Stimulated activated CD8-positive, alpha-beta memory T cell treated with anti-CD3 and anti-CD28 coated beads, Interleukin-12 subunit alpha, Interleukin-12 subunit beta, amount 100 ng/mL, for 4 hours (primary cell): ENCODE data around the gene EPB41L4A.
"Not testable (repeated sequence)": the region's sequence is repeated elsewhere in the genome, so short reads cannot be mapped to it uniquely, and the experiment has no call there.

Experiments used
- DNase-seq: peaks from one replicate; pipeline ENCODE4 v3.0.0-alpha.2; 2020; ENCODE audit warnings: low read depth

Gene EPB41L4A

DNA sequence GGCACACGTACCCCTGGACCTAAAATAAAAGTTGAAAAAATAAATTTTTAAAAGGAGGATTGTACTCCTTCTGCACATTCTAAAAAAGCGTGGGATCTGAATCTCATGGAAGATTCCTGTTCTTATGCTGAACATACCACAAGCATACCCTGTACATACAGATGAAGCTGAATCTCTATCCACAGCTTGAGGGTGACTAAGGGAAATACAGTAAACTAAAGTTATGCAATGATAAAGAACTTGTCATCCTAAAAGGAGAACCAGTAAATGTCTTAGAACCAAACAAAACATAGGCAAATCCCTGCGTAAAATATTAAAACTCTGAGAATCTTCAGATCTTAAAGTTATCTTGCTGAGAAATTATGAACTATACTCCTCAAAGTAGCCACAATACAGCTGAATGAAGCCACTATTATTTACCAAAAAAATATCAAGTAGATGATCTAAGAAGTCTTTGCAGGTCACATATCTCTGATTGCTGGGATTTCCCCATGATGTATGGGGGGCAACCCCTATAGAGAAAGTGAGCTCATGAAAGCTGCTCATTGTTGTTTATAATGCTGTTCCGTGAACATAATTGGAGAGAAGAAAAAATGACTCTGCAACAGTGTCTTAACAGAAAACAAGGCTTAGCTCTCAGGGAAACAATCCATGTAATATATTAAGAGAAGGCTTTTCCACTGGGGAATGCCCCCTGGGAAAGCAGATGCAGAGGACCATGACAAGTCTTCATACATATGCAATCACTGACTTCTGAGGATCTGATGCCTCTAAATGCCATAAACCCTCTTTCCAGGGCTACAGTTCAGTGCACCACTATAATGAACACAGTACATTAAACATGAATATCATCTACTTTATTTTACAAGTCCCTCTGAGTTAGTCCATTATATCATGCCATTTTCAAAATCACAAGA, 210.1 kb downstream of the EPB41L4A start:
- no peak for DNase-seq

DNA sequence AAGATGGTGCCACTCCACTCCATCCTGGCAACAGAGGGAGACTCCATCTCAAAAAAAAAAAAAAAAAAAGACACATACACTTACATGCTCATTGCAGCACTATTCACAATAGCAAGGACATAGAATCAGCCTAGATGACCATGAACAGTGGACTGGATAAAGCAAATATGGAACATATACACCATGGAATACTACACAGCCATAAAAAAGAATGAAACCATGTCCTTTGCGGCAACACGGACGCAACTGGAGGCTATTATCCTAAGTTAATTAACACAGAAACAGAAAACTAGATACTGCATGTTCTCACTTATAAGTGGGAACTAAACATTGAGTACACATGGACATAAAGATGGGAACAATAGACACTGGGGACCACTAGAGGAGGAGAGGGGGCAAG, 210.9 kb downstream of the EPB41L4A start:
- not testable (repeated sequence) for DNase-seq

DNA sequence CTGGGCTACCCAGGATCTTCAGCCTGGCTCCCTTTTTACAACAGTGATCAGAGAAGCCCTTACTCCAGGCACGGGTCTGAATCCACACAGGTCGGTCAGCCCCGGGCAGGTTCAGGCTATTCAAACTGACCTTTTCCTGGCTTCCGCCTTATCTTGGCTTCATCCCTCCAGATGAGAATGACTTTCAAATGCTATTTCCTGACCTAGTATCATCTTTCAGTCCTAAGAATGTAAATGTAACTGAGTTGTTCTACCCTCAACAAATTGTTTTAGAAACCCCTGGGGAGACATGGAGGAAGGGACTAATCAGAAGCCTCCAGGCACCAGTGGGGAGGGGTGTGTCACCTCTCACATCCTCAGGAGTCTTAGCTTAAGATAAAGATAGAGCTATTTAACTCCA, 213.2 kb downstream of the EPB41L4A start:
- DNase-seq, result no peak

DNA sequence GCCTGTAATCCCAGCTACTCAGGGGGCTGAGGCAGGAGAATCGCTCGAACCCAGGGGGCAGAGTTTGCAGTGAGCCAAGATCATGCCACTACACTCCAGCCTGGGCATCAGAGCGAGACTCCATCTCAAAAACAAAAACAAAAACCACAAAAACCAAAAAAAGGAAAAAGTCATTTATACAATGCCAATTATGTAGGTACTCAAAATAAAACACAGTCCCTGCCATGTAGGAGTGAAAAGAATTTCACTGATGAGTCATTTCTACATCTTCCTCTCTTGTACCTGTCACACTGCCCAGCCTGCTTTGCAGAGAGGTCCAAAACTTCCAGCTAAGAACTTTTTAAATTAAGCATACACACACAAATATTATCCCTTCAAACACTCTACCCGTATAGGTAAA, 215.8 kb downstream of the EPB41L4A start:
- DNase-seq, result no peak

DNA sequence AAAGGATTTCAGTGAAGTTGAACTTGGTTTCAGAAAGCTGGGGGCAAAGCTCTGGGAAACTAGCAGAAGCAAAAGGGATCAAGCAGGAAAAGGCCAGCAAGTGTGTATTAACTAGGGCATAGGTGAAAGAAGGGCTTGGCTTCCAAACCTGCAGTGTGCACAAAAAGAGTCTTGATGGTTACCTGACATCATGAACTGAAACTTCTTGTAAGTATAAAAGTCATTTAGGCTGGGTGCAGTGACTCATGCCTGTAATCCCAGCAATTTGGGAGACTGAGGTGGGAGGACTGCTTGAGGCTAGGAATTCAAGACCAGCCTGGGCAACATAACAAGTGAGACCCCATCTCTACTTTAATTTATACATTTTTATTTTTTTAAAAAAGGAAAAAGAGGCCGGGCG, 216.4 kb downstream of the EPB41L4A start:
- no peak for DNase-seq

DNA sequence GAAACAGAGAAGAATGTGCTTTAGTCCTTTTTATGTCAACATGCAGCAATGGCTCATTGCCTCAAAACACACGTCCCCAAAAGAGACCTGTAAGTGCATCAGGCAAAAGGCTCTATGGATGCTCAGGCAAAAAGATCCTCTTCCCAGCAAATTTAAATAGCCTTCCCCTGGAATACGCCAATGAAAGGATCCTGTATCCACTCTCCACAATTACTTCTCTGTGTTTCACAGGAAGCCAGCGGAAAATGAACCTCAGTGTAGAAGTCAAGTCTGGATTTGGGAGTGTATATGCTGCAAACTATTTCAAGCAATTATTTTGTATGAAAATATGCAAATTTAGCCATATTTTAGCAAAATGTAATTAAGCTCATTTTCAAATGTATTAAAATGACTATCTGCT, 217.9 kb downstream of the EPB41L4A start:
- DNase-seq, result no peak

DNA sequence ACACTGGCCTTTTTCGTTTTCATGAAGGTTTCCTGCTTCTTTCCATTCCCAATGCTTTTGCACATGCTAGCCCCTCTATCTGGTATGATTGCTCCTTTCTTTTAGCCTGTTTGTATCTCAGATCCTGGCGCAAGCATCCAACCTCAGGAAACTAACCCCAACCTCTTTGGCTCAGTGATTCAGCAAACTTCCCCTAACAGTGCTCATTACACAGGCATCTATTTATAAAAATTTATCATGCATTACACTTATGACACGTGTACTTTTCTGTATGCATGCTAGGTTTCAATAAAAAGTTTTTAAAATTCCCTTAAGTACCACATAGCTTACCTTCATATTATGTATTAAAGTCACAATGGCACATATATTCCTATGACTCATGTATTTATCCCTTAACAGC, 218.9 kb downstream of the EPB41L4A start:
- DNase-seq, result no peak

DNA sequence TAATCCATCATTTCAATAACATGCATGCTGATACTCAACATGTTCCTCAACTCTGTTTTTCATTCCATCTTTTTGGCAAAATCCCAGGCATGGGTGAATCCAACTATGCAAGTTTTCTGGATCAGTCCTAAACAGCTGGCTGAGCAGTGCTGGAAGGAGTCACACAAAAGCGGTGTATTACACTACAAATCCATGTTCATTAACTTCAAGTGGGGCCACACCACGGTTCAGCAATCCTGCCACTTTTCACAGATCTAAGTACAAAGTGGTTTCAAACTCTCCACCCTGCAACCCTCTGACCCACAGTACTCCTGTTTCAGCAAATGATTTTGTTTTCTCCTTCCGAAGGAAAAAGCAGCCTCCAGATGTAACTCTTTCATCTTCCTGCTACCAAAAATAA, 222.5 kb downstream of the EPB41L4A start:
- no peak for DNase-seq

DNA sequence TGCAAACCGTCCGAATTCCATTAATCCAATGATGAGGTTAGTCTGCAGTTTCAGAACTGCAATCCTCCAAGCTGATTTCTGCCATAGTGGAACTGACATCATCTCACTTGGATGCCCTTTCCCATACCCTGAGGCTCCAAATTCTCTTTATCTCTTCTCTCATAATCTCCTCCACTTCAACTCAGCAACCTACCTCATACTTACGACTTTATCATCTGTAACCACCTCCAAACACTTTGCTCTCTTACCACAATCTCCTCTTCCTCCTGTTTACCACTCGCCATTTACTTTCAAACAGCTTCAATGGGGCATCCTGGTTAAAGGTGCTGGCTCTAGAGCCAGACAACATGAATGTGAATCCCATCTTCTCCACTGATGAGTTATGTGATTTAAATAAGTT, 223.2 kb downstream of the EPB41L4A start:
- DNase-seq, result no peak

DNA sequence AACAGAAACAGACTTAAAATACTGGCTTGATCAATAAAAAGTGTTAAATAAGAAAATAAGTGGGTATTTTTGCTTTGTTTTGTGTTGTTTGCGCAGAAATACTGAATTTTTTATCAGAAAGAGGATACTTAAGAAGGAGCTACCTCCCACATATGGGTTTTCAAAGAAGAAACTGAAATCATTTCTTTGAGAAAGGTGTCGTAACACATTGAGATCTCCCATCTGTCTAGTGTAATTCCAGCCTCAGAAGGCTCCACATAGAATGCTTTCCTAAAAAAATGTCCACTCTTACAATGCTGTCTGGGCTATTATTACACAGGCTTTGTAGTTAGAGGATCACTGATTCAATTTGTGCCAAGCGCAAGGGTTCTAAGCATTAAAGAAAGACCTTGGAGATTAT, 226.2 kb downstream of the EPB41L4A start:
- DNase-seq, result no peak

DNA sequence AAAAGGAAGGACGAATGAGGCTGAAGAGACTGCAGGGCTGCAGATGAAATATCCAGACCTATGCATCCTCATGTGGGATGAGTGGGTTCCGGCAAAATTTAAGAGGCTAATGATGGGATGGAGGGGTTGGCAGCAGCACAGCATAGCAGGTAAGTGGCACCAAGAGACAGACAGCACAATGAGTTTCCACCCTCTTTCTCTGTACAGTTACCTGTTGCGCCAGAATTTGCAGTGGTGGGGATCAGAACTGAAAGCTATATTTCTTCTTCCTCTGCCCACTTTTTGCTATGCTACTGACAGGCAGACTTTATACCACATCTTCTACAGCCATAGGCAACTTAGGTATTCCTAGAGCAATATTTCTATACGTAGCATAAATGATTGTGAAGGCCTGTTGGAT, 227.0 kb downstream of the EPB41L4A start:
- DNase-seq, result no peak

DNA sequence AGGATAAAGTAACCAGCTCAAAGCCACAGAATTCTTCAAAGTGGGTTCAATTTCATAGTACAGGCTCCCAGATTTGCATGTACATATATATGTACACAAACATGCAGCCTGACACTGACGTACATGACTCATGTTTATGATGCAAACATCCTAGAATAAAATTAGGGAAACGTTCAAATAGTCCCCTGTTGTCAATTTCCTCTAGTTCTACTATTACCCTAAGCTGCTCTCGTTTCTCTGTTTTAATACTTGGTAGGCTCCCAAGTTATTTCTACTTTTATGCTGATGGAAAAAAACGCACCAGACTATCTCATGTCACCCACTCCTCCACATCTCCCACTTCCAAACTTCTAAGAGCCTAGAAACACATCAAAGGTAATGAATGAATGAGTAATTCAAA, 229.7 kb downstream of the EPB41L4A start:
- DNase-seq, result no peak

DNA sequence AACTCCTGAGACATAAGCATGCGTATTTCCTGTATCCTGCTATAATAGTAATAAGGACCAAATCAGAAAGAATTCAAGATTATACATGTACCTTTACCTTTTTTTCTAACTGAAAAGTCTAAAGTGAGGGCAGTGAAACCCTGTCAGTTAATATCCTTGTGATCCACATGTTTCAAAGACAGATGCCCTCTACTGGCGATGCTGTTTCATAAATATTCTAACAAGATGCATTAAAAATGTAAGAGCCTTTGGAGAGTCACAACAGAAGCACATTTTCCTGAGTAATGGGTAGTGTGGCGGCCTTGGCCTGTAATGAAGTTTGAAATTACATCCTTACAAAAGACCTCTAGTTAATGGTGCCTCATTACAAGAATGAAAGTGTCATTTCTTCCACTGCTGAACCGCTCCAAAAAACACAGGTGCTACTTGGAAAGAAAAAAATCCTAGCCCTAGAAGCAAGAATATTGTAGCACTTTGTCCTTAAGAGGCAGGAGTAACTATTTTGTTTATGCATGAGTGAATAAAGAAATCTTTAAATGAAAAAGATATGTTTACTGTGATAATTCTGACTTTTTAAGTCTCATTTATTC, 232.6 kb downstream of the EPB41L4A start:
- no peak for DNase-seq

DNA sequence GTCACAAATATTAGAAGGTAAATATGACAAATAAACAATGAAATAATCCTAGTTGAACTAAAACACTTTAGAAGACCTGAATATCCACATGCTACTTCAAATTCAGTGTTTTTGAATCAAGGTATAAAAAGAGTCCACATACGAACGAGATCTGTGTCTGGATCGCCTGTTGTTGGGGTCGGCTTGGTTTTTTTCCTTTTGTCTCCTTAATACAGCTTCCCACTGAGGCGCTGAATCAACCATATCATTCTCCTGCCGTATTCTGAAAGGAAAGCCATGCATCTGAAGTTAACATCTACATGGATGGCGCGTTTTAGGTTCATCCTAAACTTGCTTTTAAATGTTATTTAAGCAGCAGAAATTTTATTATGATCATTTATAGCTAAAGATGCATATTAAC, 235.2 kb downstream of the EPB41L4A start:
- DNase-seq, result no peak

DNA sequence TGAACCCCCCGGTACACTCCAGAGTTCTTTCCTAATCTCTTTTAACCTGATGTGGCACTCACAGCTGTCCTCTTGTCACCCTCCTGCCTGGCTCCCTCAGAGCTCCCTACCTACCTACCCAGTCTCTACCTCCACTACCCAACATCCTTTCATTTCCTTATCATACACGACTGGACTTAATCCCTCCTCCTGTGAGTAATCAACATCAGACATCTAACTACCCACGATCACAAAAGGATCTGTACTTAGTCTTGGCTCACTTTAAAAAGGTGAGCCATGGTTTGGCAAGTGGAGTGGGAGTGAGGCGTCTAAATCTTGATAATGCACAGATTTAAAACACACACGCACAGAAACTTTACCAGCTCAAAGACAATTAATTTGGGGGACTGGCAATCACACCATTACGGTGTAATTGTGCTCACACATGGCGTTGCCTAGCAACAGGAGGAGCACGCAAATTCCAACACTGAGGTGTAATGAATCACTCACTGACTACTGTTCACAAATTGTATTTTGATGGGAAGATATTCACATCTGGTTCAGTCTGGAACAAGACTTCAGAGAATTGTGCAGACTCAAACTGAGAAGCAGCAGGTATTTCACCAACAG, 235.9 kb downstream of the EPB41L4A start:
- DNase-seq, result no peak

DNA sequence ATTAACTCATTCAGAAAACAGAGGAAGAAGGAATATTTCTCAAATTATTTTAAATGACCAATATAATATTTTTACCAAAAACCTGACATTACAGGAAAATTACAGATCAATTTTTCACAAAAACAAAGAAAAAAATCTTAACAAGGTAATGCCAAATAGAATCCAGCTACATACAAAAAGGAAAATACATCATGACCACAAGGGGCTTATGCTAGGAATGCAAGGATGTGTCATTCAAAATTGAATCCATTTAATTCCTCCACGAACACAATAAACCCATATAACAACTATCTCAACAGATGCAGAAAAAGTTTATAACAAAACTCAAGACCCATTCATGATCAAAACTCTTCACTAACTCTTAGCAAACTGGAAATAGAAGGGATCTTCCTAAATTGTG, 239.8 kb downstream of the EPB41L4A start:
- DNase-seq, result no peak

DNA sequence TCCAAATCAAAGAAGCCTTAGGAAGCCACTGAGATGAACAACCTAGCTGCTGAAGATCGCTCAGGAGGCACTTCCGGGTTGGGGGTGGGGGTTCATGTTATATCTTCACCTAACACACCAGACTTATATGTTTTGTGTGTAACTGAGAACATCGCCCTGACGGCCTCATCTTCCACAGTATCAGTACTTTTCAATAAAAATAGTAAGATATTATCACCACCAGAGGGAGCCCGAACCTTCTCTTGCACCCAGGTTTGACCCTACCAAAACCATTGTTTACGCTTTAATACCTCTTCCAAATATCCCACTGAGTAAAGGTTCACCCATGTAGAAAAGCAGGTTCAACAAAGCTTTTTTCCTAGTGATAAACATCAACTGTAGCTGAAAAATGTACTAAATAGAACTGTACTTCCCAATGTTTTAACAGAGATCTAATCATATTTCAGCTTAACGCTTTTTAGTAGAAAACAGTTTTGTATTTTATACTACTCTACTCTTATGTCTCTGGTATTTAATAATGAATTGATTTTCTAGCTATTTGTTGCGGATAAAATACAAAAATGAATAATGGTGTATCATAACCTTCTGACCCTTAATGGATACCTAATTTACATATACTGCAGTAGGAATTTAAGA, 244.0 kb downstream of the EPB41L4A start:
- DNase-seq, result no peak

DNA sequence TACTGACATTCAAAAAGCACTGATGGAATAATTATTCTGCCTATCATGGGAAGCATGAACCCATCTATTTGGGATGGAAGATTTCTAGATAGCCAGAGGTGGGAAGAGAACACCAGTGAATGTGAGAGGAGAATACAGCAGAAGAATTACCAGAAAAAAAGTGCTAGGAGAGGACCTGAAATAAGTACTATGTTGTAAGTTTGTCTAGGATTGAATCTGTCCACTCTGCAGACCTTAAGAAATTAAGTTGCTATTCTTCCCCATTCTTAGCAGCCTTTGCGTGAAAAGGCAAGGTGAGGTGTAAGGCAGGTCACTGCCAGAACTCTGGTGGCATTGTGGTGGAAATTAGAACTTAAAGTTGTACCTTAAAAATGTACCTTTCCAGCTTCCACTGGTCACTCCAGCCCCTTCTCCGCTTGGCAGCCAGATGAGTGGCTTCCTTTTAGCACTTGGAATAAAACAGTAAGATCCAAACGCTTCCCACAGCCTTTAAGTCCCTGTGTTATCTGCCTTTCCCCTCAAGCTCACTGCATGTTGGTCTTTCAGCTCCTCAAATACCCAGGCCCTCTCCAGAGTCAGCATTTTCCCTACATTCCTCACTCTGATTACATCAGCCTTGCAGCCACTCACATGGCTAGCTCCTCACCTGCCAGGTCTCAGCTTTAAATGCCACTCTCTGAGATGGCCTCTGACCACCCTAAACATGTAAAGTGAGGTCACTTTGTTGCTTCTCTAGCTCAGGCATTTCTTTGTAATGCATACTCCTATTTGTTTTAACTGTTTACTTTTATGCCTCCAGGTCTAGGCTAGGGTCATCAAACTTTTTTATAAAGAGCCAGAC, 253.0 kb downstream of the EPB41L4A start:
- no peak for DNase-seq

DNA sequence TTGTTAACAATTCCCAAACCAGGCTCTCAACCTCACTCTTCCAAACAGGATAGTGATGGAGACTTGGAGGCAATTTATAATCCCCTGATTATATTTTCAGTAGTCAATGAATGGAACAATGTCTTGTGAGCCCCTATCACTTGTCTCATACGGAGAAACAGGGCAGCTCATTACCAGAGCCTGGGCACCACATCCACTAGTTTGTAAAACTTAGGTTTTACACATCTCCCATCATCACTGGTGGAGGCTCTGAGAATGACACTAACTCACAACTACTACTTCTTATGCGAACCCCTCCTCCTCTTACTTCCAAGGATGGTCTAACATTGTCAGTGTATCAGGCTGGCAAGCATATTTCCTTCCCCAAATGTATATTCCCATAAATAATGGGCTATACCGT, 253.7 kb downstream of the EPB41L4A start:
- no peak for DNase-seq

DNA sequence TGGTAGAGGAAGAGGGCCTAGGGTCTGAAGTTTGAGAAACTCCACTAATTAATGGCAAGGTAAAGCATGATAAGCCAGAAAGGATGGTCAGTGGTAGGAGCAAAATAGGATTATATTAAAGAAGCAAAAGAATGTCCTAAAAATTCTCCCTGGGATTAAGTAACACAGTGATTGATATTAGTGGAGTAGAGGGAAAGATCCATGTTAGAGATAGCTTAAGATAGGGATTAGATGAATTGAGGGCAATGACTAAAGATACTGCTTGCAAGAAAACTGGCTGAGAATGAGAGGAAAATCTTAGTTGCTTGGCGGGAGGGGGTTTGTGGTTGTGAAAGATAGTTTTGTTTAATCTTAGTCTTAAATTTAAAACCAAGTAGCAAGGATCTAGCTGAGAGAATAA, 255.6 kb downstream of the EPB41L4A start:
- DNase-seq, result no peak

DNA sequence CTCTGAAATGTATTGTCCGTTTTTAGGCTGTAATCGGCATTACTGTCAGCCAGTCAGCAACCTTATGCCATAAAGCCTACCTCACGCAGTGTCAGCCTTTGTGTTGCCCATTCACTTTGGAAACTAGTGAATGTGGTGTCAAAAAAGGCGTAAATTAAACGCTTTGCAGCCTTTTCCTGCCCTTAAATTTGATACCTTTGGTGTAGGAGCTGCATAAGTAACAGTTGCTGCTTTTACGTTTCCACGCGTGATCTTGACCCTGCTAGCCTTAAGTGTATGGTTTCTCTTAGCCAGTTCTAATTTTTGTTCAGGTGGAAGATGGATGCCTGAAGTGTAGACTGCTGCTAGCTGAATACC, 257.7 kb downstream of the EPB41L4A start:
- no peak for DNase-seq
